ENCODE results near the gene DPH2.

DNA sequence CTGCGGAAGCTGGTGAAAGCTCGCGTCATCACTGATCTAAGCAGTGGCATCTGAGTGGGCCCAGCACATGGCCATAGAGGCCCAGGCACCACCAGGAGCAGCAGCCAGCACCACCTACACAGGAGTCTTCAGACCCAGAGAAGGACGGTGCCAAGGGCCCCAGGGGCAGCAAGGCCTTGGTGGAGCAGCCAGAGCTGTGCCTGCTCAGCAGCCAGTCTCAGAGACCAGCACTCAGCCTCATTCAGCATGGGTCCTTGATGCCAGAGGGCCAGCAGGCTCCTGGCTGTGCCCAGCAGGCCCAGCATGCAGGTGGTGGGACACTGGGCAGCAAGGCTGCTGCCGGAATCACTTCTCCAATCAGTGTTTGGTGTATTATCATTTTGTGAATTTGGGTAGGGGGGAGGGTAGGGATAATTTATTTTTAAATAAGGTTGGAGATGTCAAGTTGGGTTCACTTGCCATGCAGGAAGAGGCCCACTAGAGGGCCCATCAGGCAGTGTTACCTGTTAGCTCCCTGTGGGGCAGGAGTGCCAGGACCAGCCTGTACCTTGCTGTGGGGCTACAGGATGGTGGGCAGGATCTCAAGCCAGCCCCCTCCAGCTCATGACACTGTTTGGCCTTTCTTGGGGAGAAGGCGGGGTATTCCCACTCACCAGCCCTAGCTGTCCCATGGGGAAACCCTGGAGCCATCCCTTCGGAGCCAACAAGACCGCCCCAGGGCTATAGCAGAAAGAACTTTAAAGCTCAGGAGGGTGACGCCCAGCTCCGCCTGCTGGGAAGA is 39.5 kb upstream of the DPH2 start:
- no peak for TF ChIP-seq ZFP3 (CRISPR knock-in tag; IDR thresholded peaks at IDR 0.05)
- TF ChIP-seq ESRRG (CRISPR knock-in tag; IDR thresholded peaks at IDR 0.05), result no peak
- TF ChIP-seq, protein P1, sequence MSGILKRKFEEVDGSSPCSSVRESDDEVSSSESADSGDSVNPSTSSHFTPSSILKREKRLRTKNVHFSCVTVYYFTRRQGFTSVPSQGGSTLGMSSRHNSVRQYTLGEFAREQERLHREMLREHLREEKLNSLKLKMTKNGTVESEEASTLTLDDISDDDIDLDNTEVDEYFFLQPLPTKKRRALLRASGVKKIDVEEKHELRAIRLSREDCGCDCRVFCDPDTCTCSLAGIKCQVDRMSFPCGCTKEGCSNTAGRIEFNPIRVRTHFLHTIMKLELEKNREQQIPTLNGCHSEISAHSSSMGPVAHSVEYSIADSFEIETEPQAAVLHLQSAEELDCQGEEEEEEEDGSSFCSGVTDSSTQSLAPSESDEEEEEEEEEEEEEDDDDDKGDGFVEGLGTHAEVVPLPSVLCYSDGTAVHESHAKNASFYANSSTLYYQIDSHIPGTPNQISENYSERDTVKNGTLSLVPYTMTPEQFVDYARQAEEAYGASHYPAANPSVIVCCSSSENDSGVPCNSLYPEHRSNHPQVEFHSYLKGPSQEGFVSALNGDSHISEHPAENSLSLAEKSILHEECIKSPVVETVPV (CRISPR knock-in tag; IDR thresholded peaks at IDR 0.05), result no peak
- TF ChIP-seq ZNF8 (CRISPR knock-in tag; IDR thresholded peaks at IDR 0.05), result no peak
- no peak for TF ChIP-seq OSR1 (CRISPR knock-in tag; IDR thresholded peaks at IDR 0.05)
- no peak for TF ChIP-seq ZFP30 (CRISPR knock-in tag; IDR thresholded peaks at IDR 0.05)
- TF ChIP-seq, protein P2, sequence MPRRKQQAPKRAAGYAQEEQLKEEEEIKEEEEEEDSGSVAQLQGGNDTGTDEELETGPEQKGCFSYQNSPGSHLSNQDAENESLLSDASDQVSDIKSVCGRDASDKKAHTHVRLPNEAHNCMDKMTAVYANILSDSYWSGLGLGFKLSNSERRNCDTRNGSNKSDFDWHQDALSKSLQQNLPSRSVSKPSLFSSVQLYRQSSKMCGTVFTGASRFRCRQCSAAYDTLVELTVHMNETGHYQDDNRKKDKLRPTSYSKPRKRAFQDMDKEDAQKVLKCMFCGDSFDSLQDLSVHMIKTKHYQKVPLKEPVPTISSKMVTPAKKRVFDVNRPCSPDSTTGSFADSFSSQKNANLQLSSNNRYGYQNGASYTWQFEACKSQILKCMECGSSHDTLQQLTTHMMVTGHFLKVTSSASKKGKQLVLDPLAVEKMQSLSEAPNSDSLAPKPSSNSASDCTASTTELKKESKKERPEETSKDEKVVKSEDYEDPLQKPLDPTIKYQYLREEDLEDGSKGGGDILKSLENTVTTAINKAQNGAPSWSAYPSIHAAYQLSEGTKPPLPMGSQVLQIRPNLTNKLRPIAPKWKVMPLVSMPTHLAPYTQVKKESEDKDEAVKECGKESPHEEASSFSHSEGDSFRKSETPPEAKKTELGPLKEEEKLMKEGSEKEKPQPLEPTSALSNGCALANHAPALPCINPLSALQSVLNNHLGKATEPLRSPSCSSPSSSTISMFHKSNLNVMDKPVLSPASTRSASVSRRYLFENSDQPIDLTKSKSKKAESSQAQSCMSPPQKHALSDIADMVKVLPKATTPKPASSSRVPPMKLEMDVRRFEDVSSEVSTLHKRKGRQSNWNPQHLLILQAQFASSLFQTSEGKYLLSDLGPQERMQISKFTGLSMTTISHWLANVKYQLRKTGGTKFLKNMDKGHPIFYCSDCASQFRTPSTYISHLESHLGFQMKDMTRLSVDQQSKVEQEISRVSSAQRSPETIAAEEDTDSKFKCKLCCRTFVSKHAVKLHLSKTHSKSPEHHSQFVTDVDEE (CRISPR knock-in tag; IDR thresholded peaks at IDR 0.05), result no peak
- TF ChIP-seq, protein P3, sequence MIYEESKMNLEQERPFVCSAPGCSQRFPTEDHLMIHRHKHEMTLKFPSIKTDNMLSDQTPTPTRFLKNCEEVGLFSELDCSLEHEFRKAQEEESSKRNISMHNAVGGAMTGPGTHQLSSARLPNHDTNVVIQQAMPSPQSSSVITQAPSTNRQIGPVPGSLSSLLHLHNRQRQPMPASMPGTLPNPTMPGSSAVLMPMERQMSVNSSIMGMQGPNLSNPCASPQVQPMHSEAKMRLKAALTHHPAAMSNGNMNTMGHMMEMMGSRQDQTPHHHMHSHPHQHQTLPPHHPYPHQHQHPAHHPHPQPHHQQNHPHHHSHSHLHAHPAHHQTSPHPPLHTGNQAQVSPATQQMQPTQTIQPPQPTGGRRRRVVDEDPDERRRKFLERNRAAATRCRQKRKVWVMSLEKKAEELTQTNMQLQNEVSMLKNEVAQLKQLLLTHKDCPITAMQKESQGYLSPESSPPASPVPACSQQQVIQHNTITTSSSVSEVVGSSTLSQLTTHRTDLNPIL (CRISPR knock-in tag; IDR thresholded peaks at IDR 0.05; ENCODE audit: low read depth), result no peak
- TF ChIP-seq TCF4 (CRISPR knock-in tag; IDR thresholded peaks at IDR 0.05; ENCODE audit: borderline replicate concordance), result no peak
- TF ChIP-seq RARB (CRISPR knock-in tag; IDR thresholded peaks at IDR 0.05), result no peak
- no peak for TF ChIP-seq CSDC2 (CRISPR knock-in tag; IDR thresholded peaks at IDR 0.05)
